H9 (cell line): Measurements from ENCODE around the gene PDZD4. TPM values are rescaled to one million over a fixed set of nuclear protein-coding genes. Genes with fewer than 3 reads are reported as not detected.

Experiments
- DNase-seq: peaks from one replicate; pipeline ENCODE4 v3.0.0-alpha.2; 2017
- H2AFZ ChIP-seq: one replicate; pipeline ENCODE4 v1.6.1; 2013; ENCODE audit warnings: mild to moderate bottlenecking, low read length, control low read depth, moderate library complexity
- H2AK5ac ChIP-seq: 2 replicates; pipeline ENCODE4 v1.6.1; 2013; ENCODE audit warnings: low read length, control low read depth, mixed read lengths; ENCODE audit not compliant: insufficient read length
- H2BK120ac ChIP-seq: one replicate; pipeline ENCODE4 v1.6.1; 2013; ENCODE audit warnings: low read depth, mild to moderate bottlenecking, low read length, control low read depth, inconsistent platforms; ENCODE audit not compliant: poor library complexity, severe bottlenecking
- H2BK12ac ChIP-seq: 2 replicates; pipeline ENCODE4 v1.6.1; 2013; ENCODE audit warnings: low read length, control low read depth, mixed read lengths, low read depth; ENCODE audit not compliant: insufficient read length
- H2BK15ac ChIP-seq: 2 replicates; pipeline ENCODE4 v1.6.1; 2013; ENCODE audit warnings: low read depth, low read length, control low read depth
- H2BK20ac ChIP-seq: one replicate; pipeline ENCODE4 v1.6.1; 2013; ENCODE audit warnings: low read depth, mild to moderate bottlenecking, low read length, control low read depth, inconsistent platforms; ENCODE audit not compliant: poor library complexity, severe bottlenecking
- H2BK5ac ChIP-seq: 2 replicates; pipeline ENCODE4 v1.6.1; 2013; ENCODE audit warnings: low read length, control low read depth, mixed read lengths; ENCODE audit not compliant: insufficient read length
- H3K14ac ChIP-seq: 2 replicates; pipeline ENCODE4 v1.6.1; 2013; ENCODE audit warnings: low read length, control low read depth; ENCODE audit not compliant: insufficient read depth
- H3K18ac ChIP-seq: 2 replicates; pipeline ENCODE4 v1.6.1; 2013; ENCODE audit warnings: low read depth, mild to moderate bottlenecking, mixed read lengths, low read length, control low read depth; ENCODE audit not compliant: insufficient read length
- H3K23ac ChIP-seq: 2 replicates; pipeline ENCODE4 v1.6.1; 2013; ENCODE audit warnings: low read length, control low read depth, mixed read lengths, low read depth; ENCODE audit not compliant: insufficient read length
- H3K23me2 ChIP-seq: 2 replicates; pipeline ENCODE4 v1.6.1; 2013; ENCODE audit warnings: low read depth, mild to moderate bottlenecking, mixed read lengths, low read length, control low read depth; ENCODE audit not compliant: insufficient read length, poor library complexity, severe bottlenecking
- H3K27ac ChIP-seq: 2 replicates; pipeline ENCODE4 v1.5.1; 2013; ENCODE audit warnings: low read length, control low read depth, mixed read lengths, low read depth; ENCODE audit not compliant: insufficient read length
- H3K27me3 ChIP-seq: 2 replicates; pipeline ENCODE4 v1.6.1; 2013; ENCODE audit warnings: low read length, control low read depth, inconsistent platforms; ENCODE audit not compliant: insufficient read depth
- H3K4ac ChIP-seq: 2 replicates; pipeline ENCODE4 v1.6.1; 2013; ENCODE audit warnings: low read depth, mild to moderate bottlenecking, control low read depth, inconsistent platforms, low read length, moderate library complexity
- H3K4me1 ChIP-seq: 2 replicates; pipeline ENCODE4 v1.6.1; 2013; ENCODE audit warnings: low read length, control low read depth, inconsistent platforms; ENCODE audit not compliant: insufficient read depth
- H3K4me2 ChIP-seq: 2 replicates; pipeline ENCODE4 v1.6.1; 2013; ENCODE audit warnings: low read length, control low read depth, mixed read lengths; ENCODE audit not compliant: insufficient read length, insufficient read depth
- H3K56ac ChIP-seq: 2 replicates; pipeline ENCODE4 v1.6.1; 2013; ENCODE audit warnings: low read depth, mild to moderate bottlenecking, mixed read lengths, low read length, control low read depth; ENCODE audit not compliant: insufficient read length
- H3K79me1 ChIP-seq: 2 replicates; pipeline ENCODE4 v1.6.1; 2013; ENCODE audit warnings: low read depth, mild to moderate bottlenecking, moderate library complexity, low read length, control low read depth, inconsistent platforms; ENCODE audit not compliant: insufficient read depth, poor library complexity, severe bottlenecking
- H3K79me2 ChIP-seq: 2 replicates; pipeline ENCODE4 v1.6.1; 2013; ENCODE audit warnings: low read length, control low read depth, inconsistent platforms; ENCODE audit not compliant: insufficient read depth
- H3K9ac ChIP-seq: 2 replicates; pipeline ENCODE4 v1.6.1; 2013; ENCODE audit warnings: low read length, control low read depth, mixed read lengths; ENCODE audit not compliant: insufficient read length; ENCODE audit errors: extremely low read depth
- H3K9me3 ChIP-seq: one replicate; pipeline ENCODE4 v1.6.1; 2013; ENCODE audit warnings: low read depth, low read length, inconsistent platforms; ENCODE audit not compliant: control insufficient read depth
- H3T11ph ChIP-seq: one replicate; pipeline ENCODE4 v1.6.1; 2013; ENCODE audit warnings: mild to moderate bottlenecking, low read length, control low read depth, inconsistent platforms
- H4K20me1 ChIP-seq: one replicate; pipeline ENCODE4 v1.6.1; 2013; ENCODE audit not compliant: control insufficient read depth, insufficient read length, insufficient read depth
- H4K5ac ChIP-seq: 2 replicates; pipeline ENCODE4 v1.6.1; 2013; ENCODE audit warnings: low read depth, mild to moderate bottlenecking, mixed read lengths, low read length, control low read depth; ENCODE audit not compliant: insufficient read length
- H4K8ac ChIP-seq: replicated peaks from 2 replicates; pipeline ENCODE4 v1.6.1; 2013; ENCODE audit warnings: low read length, control low read depth, mixed read lengths, low read depth; ENCODE audit not compliant: insufficient read length
- H4K91ac ChIP-seq: 2 replicates; pipeline ENCODE4 v1.6.1; 2013; ENCODE audit warnings: low read depth, mild to moderate bottlenecking, moderate library complexity, mixed read lengths, low read length, control low read depth; ENCODE audit not compliant: insufficient read length
- H3K27ac Mint-ChIP-seq, 3 experiments: 2 replicates in 2 of 3; 3 replicates in 1 of 3; pipeline ENCODE4 v1.8.0; 2020 to 2021; ENCODE audit warnings: mixed read lengths in 3 of 3, mild to moderate bottlenecking in 1 of 3, moderate library complexity in 1 of 3
- H3K27me3 Mint-ChIP-seq: 2 replicates; pipeline ENCODE4 v1.8.0; 2021; ENCODE audit warnings: low read depth, mild to moderate bottlenecking, moderate library complexity, mixed read lengths
- H3K36me3 Mint-ChIP-seq, 3 experiments: 2 replicates in 2 of 3; 3 replicates in 1 of 3; pipeline ENCODE4 v1.8.0; 2020 to 2021; ENCODE audit warnings: low read depth in 3 of 3, mixed read lengths in 3 of 3; ENCODE audit not compliant: insufficient read depth in 1 of 3
- H3K4me1 Mint-ChIP-seq, 2 experiments: 2 replicates each; pipeline ENCODE4 v1.8.0; 2020; ENCODE audit warnings: mixed read lengths in 2 of 2
- H3K4me3 Mint-ChIP-seq, 2 experiments: 2 replicates in 1 of 2; 3 replicates in 1 of 2; pipeline ENCODE4 v1.8.0; 2020 to 2021; ENCODE audit warnings: mild to moderate bottlenecking in 2 of 2, mixed read lengths in 2 of 2, moderate library complexity in 1 of 2
- H3K9me3 Mint-ChIP-seq, 2 experiments: 2 replicates in 1 of 2; 3 replicates in 1 of 2; pipeline ENCODE4 v1.8.0; 2020; ENCODE audit warnings: mild to moderate bottlenecking in 2 of 2, mixed read lengths in 2 of 2, moderate library complexity in 1 of 2
- CTCF ChIP-seq: fragments of 200-600 bp; sonication (generic); conservative IDR thresholded peaks from 3 replicates; pipeline ENCODE4 v1.8.0; 2021; ENCODE audit warnings: antibody characterized with exemption, mild to moderate bottlenecking
- WGBS: extraction: QIAGEN DNeasy Blood & Tissue Kit; methylation state at CpG from one replicate; pipeline ENCODE4 v1.1.7; 2013; ENCODE audit warnings: missing lambda C conversion rate, low lambda C conversion rate, mixed read lengths; ENCODE audit not compliant: insufficient read length; ENCODE audit errors: extremely low coverage; 5-methylcytosine and 5-hydroxymethylcytosine counted together
- total RNA-seq: library from RNA; stranded (reverse); gene quantifications from 2 replicates; pipeline ENCODE4 v1.2.1, GENCODE V29; 2021

The PDZD4 gene
- total RNA-seq, 1 experiment from 2014 or later = 110 TPM

- Histone ChIP-seq H3K18ac (no peak overlapping the region), H2AK5ac (no peak overlapping the region), H4K8ac (no peak overlapping the region), H3K4ac (no peak overlapping the region), H2BK20ac (no peak overlapping the region), H2BK12ac (no peak overlapping the region), H2BK5ac (no peak overlapping the region), H3K56ac (no peak overlapping the region), H4K91ac (no peak overlapping the region), H3K27me3 (no peaks in the 10 kb centered on the region), H3K4me2 (no peak overlapping the region), H3K79me1 (no peaks in the 10 kb centered on the region), H3K23ac (no peak overlapping the region), H3K14ac (no peak overlapping the region), H3K9me3 (peaks cover 8% of the 10 kb centered on the region), H4K5ac (no peak overlapping the region), H4K20me1 (no peaks in the 10 kb centered on the region), H2AFZ (no peak overlapping the region), H2BK15ac (no peak overlapping the region), H3K23me2 (no peaks in the 10 kb centered on the region), H3K79me2 (no peaks in the 10 kb centered on the region), H3K4me1 (no peaks in the 10 kb centered on the region), H3K27ac (no peak overlapping the region), H2BK120ac (no peak overlapping the region), H3T11ph (no peak overlapping the region), H3K9ac (no peak overlapping the region)
- WGBS = no CpG with 5 or more reads among the region's 24 CpGs
- H3K9me3 Mint-ChIP-seq = peaks cover 38 to 63% of the 10 kb centered on the region in 2 experiments
- H3K4me3 Mint-ChIP-seq = no peak overlapping the region
- peaks cover 8 to 22% (median 9%) of the 10 kb centered on the region in 3 experiments; a peak in 6 of 7 replicates for H3K36me3 Mint-ChIP-seq
- no peak for TF ChIP-seq CTCF
- peaks cover 4 to 8% of the 10 kb centered on the region in 2 experiments for H3K4me1 Mint-ChIP-seq
- H3K27me3 Mint-ChIP-seq = peaks cover 2% of the 10 kb centered on the region; the same call in 1 of the 2 replicates
- H3K27ac Mint-ChIP-seq = no peak overlapping the region
- DNase-seq = no peak
Observed at GRCh38 chrX:153781428-153782047, 48.8 kb downstream of the PDZD4 start.
